ENCODE data around the gene EPB41L4A.

- TF ChIP-seq POLR2A (IDR thresholded peaks at IDR 0.05) (no peak), CTCF (IDR thresholded peaks at IDR 0.05) (no peak), POLR2AphosphoS5 (IDR thresholded peaks at IDR 0.05) (no peak)
Observed at GRCh38 chr5:112294126-112294525, 125.0 kb downstream of the EPB41L4A start.

Data from transverse colon (tissue), 4 donors.